COLO829 (cell line): ENCODE data around the gene DIRAS3.
"Not testable (repeated sequence)": the region's sequence is repeated elsewhere in the genome, so short reads cannot be mapped to it uniquely, and the experiment has no call there.

Source experiments
- DNase-seq: peaks from one replicate; pipeline ENCODE4 v3.0.0; 2012; ENCODE audit warnings: low spot score

Gene DIRAS3

DNA sequence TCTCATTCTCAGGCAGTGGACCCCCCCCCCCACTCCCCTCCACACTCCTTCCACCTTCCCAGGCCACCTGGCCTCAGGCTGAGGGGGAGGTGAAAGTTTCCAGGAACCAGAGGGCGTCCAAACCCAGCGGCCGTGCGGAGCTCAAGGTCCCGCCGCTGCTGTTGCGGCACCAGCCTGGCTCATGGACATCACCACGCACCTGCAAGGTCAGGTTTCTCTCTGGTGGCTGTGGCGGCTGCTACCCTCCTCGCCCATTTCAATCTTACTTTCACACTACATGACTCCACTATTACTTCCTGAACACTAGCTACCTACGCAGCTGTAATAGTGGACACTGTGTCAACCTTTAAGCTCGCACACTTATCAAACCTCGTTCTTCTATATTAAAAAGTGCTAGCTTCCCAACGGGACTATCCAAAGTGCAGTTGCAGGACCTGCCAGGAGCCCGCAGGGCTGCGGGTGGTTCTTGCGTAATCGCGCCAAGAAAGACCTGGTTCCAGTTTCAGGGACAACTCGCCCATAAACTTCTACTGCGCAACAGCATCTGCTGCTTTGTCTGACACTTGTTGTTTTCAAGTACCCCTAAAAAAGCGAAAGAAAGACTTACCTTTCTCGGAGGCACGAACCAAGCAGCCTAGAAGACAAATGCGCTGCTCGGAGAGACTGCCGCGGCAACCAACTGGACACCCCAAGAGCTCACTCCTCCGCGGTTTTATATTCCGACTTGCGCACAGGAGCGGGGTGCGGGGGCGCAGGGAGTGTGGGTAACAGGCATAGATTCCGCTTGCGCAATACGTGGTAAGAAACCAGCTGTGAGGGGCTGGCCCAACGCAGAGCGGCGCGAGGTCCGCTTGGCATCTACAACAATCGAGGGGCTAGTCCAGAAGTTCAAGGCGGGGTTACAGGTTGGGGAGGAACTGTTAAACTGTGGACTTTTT, at the start of gene DIRAS3:
Gene DIRAS3 (minus strand): TSS at position 687 of the 938 bp plus-strand sequence. CDS start 3,330 bp downstream, outside the sequence.
- no peak for DNase-seq

GRCh38 chr1:68093737-68094136, 43.3 kb upstream of the DIRAS3 start:
- DNase-seq: no peak

- no peak for DNase-seq
These were observed 36.8 kb upstream of the DIRAS3 start for GRCh38 chr1:68087184-68087583.

GRCh38 chr1:68085752-68086151, 35.3 kb upstream of the DIRAS3 start:
- no peak for DNase-seq

DNA sequence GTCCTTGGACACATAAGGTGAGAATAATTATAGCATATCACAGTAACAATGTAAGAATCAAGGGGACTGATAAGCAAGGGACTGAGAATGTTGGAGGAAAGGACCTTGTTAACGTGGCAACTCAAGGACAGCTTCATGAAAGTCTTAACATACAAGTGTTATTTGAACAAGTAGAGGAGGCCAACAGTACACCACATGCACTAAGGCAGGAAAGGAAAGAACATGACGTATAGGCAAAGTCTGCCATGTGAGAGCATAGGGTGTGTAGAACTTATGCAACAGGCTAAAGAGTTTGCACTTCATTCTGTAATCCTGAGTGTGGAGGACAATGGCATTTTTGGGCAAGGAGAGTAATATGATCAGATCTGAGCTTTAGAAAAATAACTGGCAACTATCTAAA, 33.3 kb upstream of the DIRAS3 start:
- DNase-seq: no peak

- DNase-seq: no peak
These were observed 31.4 kb upstream of the DIRAS3 start for GRCh38 chr1:68081775-68082283.

GRCh38 chr1:68078647-68079046, 28.2 kb upstream of the DIRAS3 start:
- DNase-seq: no peak

DNA sequence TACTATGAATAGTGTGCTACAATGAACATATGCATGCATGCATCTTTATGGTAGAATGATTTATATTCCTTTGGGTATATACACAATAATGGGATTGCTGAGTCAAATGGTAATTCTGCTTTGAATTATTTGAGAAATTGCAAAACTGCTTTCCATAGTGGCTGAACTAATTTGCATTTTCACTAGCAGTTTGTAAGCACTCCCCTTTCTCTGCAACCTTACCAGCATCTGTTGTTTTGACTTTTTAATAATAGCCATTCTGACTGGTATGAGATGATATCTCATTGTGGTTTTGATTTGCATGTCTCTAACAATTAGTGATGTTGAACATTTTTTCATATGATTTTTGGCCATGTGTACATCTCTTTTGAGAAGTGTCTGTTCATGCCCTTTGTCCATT, 24.0 kb upstream of the DIRAS3 start:
- DNase-seq: no peak

GRCh38 chr1:68065766-68066165, 15.3 kb upstream of the DIRAS3 start:
- no peak for DNase-seq

GRCh38 chr1:68058053-68058452, 7.6 kb upstream of the DIRAS3 start:
- not testable (repeated sequence) for DNase-seq

GRCh38 chr1:68057564-68057963, 7.1 kb upstream of the DIRAS3 start:
- DNase-seq: no peak

GRCh38 chr1:68057050-68057449, 6.6 kb upstream of the DIRAS3 start:
- DNase-seq: no peak

GRCh38 chr1:68051475-68051874, 1.0 kb upstream of the DIRAS3 start:
- DNase-seq: no peak

GRCh38 chr1:68047659-68048026, 2.8 kb downstream of the DIRAS3 start:
- DNase-seq: no peak

- no peak for DNase-seq
These were observed 3.4 kb downstream of the DIRAS3 start for GRCh38 chr1:68046885-68047658.

GRCh38 chr1:68046423-68046822, 4.0 kb downstream of the DIRAS3 start:
- DNase-seq: no peak

DNA sequence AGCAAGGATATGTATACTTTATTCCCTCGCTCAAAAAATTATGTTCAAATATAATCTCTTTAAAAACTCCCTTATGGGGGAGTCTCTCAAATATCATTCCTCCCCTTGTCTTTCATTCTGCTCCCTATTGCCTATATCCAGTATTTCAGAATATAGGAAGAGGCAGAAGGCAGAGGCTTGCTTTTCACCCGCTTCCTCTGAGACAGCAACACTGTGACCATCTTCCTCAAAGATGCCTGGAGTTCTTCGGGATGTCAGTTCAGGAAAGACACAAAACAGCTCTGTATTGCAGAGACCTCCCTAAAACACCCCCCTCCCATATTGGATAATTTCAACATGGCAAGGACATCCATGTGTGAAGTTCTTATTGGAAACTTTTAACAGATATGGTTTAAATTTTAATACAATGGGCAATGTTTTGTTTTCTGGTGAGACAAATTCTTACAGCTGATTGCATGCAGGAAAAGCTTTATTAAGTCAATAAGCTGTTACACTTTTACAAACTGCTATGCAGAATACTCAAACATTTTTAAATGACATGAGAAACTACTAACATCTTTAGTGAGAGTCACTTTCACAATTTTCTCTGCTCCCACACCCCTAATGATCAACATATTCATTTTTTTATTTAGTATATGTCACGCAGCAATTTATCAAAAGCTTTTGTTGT, 4.8 kb downstream of the DIRAS3 start:
- no peak for DNase-seq

GRCh38 chr1:68043443-68044090, 6.9 kb downstream of the DIRAS3 start:
- no peak for DNase-seq

- no peak for DNase-seq
These were observed 13.5 kb downstream of the DIRAS3 start for GRCh38 chr1:68036946-68037345.

DNA sequence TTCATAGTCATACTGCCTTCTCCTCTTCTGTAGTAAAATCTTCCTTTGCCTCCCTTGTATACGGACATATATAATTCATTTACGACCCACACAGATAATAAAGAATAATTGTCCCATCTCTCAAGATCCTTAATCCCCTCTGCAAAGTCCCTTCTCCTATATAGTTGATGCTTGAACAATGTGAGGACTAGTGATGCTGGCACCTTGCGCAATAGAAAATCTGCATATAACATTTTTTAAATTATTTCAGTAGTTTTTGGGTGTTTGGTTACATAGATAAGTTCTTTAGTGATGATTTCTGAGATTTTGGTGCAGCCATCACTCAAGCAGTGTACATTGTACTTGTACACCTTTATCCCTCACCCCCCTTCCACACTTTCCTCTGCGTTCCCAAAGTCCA, 21.0 kb downstream of the DIRAS3 start:
- no peak for DNase-seq

GRCh38 chr1:68028566-68028965, 21.9 kb downstream of the DIRAS3 start:
- no peak for DNase-seq
